ENCODE results near the gene LDLR.
"Not testable (repeated sequence)": the region's sequence is repeated elsewhere in the genome, so short reads cannot be mapped to it uniquely, and the experiment has no call there.

The LDLR gene

GRCh38 chr19:11174336-11174735, 85.1 kb downstream of the LDLR start:
- no peak for DNase-seq (ENCODE audit: low read depth)

DNA sequence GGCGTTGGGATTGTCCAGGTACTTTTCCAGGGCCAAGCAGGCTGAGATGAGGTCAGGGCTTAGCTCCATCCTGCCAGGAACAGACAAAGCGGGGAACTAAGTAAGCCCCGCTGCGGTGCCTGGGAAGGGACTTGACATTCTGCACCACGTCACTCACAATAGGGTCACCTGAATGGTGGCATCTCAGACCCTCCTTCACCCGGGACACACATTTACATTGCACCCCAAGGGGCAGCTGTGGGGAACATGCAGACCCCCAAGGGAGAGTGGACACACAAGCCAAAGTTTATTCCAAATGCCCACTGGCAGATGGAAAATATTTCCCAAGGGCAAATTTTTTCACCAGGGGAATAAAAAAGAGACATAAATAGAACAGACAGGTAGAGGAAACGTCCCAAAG, 86.7 kb downstream of the LDLR start:
- DNase-seq (ENCODE audit: low read depth): no peak

DNA sequence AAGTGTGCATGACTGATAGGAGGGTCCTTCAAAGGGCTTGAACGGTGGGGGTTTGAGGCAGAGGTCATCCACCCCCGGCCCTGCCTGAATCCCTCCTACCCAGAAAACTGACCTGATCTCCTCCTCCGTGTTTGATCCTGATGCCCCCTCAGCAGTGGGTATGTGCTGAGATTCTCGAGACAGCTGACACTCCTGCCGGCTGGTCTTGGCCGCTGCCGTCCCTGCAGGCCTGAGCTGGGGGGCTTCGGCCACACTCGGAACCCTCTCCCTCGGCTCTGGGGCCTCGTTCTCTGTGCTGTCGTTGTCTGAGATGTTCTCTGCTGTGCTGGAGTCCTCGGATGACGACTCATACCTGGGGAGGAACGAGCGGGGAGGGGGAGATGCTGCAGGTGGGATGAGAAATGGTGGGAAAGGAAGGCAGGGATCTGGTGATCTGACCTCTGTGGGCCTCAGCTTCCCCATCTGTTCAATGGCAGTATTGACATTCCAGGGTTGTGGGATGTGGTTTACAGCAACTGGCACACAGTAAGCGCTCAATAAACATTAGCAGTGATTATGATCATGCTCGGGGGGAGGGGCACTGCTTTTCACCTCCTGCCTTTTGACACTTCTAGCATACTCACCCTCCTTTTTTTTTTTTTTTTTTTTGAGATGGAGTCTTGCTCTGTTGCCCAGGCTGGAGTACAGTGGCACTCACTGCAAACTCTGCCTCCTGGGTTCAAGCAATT, 87.4 kb downstream of the LDLR start:
- DNase-seq (ENCODE audit: low read depth): no peak

GRCh38 chr19:11177592-11177991, 88.3 kb downstream of the LDLR start:
- DNase-seq (ENCODE audit: low read depth): no peak

GRCh38 chr19:11179145-11179465, 89.8 kb downstream of the LDLR start:
- DNase-seq (ENCODE audit: low read depth): not testable (repeated sequence)

DNA sequence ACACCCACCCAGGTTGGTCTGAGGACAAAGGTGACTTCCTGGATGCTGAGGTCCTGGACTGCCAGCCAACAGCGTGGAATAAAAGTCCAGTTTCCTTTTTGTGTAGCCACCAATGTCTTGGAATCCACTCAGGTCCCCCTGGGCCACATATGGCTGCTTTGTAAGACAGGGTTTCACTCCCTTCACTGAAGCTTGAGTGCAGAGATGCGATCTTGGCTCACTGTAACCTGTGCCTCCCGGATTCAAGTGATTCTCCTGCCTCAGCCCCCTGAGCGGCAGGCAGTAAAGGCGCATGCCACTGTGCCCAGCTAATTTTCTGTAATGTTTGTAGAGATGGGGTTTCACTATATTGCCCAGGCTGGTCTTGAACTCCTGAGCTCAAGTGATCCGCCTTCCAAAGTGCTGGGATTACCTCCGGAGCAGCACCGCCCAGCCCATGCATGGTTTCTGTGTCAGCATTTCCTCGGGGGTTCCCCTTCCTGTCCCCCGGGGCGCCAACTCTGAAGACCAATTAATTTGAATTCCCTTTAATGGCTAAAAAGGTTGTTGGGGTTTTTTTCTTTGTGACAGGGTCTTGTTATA, 90.5 kb downstream of the LDLR start:
- no peak for DNase-seq (ENCODE audit: low read depth)

DNA sequence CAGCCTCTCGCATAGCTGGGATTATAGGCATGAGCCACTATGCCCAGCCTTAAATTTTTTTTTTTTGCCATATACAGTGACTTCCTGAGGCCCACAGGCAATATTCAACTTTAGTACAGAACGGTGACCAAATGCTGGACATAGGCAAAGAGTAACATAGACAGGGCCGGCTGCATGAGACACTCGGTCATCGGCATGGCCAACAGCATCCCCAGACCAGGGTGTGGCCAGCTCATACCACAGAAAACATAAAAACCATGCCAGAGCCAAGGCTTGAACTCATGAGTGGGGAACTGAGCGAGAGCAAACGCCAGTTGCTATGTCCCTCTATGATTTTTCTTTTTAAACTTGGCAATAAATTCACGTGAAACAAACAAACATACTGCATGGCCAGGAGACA, 91.1 kb downstream of the LDLR start:
- no peak for DNase-seq (ENCODE audit: low read depth)

DNA sequence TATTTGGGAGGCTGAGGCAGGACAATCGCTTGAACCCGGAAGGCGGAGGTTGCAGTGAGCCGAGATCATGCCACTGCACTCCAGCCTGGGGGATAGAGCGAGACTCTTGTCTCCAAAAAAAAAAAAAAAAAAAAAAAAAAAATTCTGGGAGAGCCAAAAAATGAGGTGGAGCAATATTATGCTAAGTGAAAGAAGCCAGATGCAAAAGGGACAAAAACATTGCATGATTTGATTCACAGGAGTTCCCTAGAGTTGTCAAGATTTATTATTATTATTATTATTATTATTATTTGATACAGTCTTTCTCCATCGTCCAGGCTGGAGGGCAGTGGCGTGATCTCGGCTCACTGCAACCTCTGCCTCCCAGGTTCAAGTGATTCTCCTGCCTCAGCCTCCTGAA, 91.7 kb downstream of the LDLR start:
- not testable (repeated sequence) for DNase-seq (ENCODE audit: low read depth)

- no peak for DNase-seq (ENCODE audit: low read depth)
Observed at GRCh38 chr19:11181488-11181887, 92.2 kb downstream of the LDLR start.

All from iris pigment epithelial cell (primary cell).